Neural cell (in vitro differentiated cells): Measurements from ENCODE around the gene KIAA0513. TPM values are rescaled to one million over a fixed set of nuclear protein-coding genes. Genes with fewer than 3 reads are reported as not detected.

Experiments used
- H2AFZ ChIP-seq: fragments of 200-600, 300-800 bp; sonication (generic), shearing (Covaris generic); 2 replicates; pipeline ENCODE4 v1.6.0; 2014; ENCODE audit warnings: low read depth, mild to moderate bottlenecking, antibody characterized with exemption, low read length, moderate library complexity
- H3F3A ChIP-seq: fragments of 200-600 bp; shearing (Covaris generic); 2 replicates; pipeline ENCODE4 v1.6.1; 2016; ENCODE audit warnings: mild to moderate bottlenecking, moderate library complexity, mixed read lengths, antibody characterized with exemption, low read length; ENCODE audit not compliant: insufficient read depth, poor library complexity, severe bottlenecking
- H3K27ac ChIP-seq: fragments of 200-600, 300-800 bp; sonication (generic), shearing (Covaris generic); 2 replicates; pipeline ENCODE4 v1.5.1; 2014; ENCODE audit warnings: mild to moderate bottlenecking, low read length, moderate library complexity
- H3K27me3 ChIP-seq: fragments of 300-800, 200-600 bp; sonication (generic), shearing (Covaris generic); 2 replicates; pipeline ENCODE4 v1.6.0; 2014; ENCODE audit warnings: mild to moderate bottlenecking, low read depth, low read length, moderate library complexity; ENCODE audit not compliant: insufficient read depth
- H3K36me3 ChIP-seq: fragments of 300-800, 200-600 bp; sonication (generic), shearing (Covaris generic); 2 replicates; pipeline ENCODE4 v1.5.1; 2014; ENCODE audit warnings: mild to moderate bottlenecking, antibody characterized with exemption, low read length, moderate library complexity; ENCODE audit not compliant: insufficient read depth
- H3K4me2 ChIP-seq: fragments of 300-800, 200-600 bp; sonication (generic), shearing (Covaris generic); 2 replicates; pipeline ENCODE4 v1.6.0; 2014; ENCODE audit warnings: mild to moderate bottlenecking, low read length
- H3K4me3 ChIP-seq: fragments of 300-800, 200-600 bp; sonication (generic), shearing (Covaris generic); 2 replicates; pipeline ENCODE4 v1.5.1; 2014; ENCODE audit warnings: mild to moderate bottlenecking, low read length, moderate library complexity
- H3K79me2 ChIP-seq: fragments of 200-600 bp; shearing (Covaris generic); replicated peaks from 2 replicates; pipeline ENCODE4 v1.6.0; 2014; ENCODE audit warnings: mild to moderate bottlenecking, low read length, moderate library complexity; ENCODE audit not compliant: insufficient read depth
- H3K9ac ChIP-seq: fragments of 300-800, 200-600 bp; sonication (generic), shearing (Covaris generic); 2 replicates; pipeline ENCODE4 v1.6.1; 2016; ENCODE audit warnings: mild to moderate bottlenecking, low read length, mixed read lengths
- H3K9me2 ChIP-seq: fragments of 200-600 bp; shearing (Covaris generic); 2 replicates; pipeline ENCODE4 v1.6.1; 2016; ENCODE audit warnings: mild to moderate bottlenecking, low read length, mixed read lengths; ENCODE audit not compliant: insufficient read depth
- H3K9me3 ChIP-seq: fragments of 200-600, 300-800 bp; sonication (generic), shearing (Covaris generic); 2 replicates; pipeline ENCODE4 v1.6.1; 2016; ENCODE audit warnings: mild to moderate bottlenecking, mixed run types, low read length, moderate library complexity, mixed read lengths
- H4K20me1 ChIP-seq: fragments of 200-600 bp; shearing (Covaris generic); 2 replicates; pipeline ENCODE4 v1.6.1; 2016; ENCODE audit warnings: mild to moderate bottlenecking, mixed run types; ENCODE audit not compliant: insufficient read depth
- EP300 ChIP-seq: fragments of 450-650 bp; conservative IDR thresholded peaks from 2 replicates; pipeline ENCODE4 v1.6.1; 2014; ENCODE audit warnings: antibody characterized with exemption, mild to moderate bottlenecking, moderate library complexity; ENCODE audit not compliant: poor library complexity, severe bottlenecking
- EZH2 ChIP-seq: fragments of 200-600, 300-800 bp; shearing (Covaris generic), sonication (generic); IDR thresholded peaks from 2 replicates; pipeline ENCODE4 v1.6.1; 2014; ENCODE audit warnings: antibody characterized with exemption, low read length, borderline replicate concordance, mild to moderate bottlenecking; ENCODE audit not compliant: insufficient read depth, poor library complexity, severe bottlenecking
- MXI1 ChIP-seq: fragments of 450-650 bp; conservative IDR thresholded peaks from 2 replicates; pipeline ENCODE4 v1.6.1; 2014; ENCODE audit warnings: antibody characterized with exemption, mild to moderate bottlenecking; ENCODE audit not compliant: poor library complexity, severe bottlenecking
- POLR2AphosphoS5 ChIP-seq: IDR thresholded peaks from 2 replicates; pipeline ENCODE4 v1.6.1; 2012
- RAD21 ChIP-seq: fragments of 450-650 bp; conservative IDR thresholded peaks from 2 replicates; pipeline ENCODE4 v1.6.1; 2014; ENCODE audit warnings: antibody characterized with exemption, mild to moderate bottlenecking, moderate library complexity
- SMC3 ChIP-seq: fragments of 450-650 bp; conservative IDR thresholded peaks from 2 replicates; pipeline ENCODE4 v1.6.1; 2014; ENCODE audit warnings: antibody characterized with exemption, mild to moderate bottlenecking, moderate library complexity; ENCODE audit not compliant: poor library complexity
- TAF1 ChIP-seq: IDR thresholded peaks from 2 replicates; pipeline ENCODE4 v1.6.1; 2012; ENCODE audit warnings: low read depth
- polyA plus RNA-seq: library from polyadenylated mRNA; depleted of rRNA; stranded (reverse); fragments of >200 nt; gene quantifications from 2 replicates; pipeline ENCODE4 v1.2.3, GENCODE V29; 2014
- TF ChIP-seq, protein P1 (sequence below): fragments of 450-650 bp; IDR thresholded peaks from 2 replicates; pipeline ENCODE4 v1.5.1; 2014; ENCODE audit warnings: antibody characterized with exemption, mild to moderate bottlenecking, moderate library complexity; ENCODE audit not compliant: poor library complexity, severe bottlenecking
- TF ChIP-seq, protein P2 (sequence below): IDR thresholded peaks from 2 replicates; pipeline ENCODE4 v1.6.1; 2012; ENCODE audit warnings: borderline replicate concordance

Gene KIAA0513
- polyA plus RNA-seq, 1 donor from 2014 or later, result 18.9 TPM

DNA sequence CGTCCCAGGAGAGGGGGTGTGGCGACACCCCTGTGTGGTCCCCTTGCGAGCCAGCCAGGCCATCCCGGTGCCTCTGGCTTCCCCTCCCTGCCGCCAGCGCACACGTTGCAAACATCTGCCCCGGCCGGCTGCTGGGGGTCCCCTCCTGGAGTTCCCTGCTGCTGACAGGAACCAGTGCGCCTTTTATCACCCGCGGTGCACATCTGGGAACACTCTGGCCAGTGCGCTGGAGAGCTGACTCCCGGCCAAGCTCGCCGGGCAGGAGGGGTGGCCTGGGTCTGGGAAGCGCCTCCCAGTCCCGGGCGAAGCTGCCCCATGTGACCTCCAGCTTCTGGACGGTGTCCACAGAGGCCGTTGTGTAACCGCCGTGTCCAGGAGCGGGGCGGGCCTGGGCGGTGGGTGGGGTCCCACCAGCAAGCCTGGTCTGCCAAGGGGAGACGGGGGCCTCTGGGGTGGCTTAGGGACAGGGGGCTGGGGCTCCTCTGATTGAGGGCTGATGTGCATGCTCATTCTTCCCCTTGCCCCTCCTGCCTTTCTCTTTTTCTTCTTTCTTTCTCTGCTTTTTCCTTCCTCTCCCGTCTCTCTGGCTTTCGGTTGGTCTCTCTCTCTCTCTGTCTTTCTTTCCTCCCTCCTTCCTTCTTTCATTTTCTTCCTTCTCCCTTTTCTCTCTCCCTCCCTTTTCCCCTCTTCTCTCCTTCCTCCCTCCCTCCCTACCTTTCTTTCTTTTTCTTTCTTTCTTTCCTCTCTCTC is 109.9 kb downstream of the KIAA0513 start:
- H3K9me2 ChIP-seq, result no peaks in the 10 kb centered on the region
- H3K27ac ChIP-seq, result no peak overlapping the region
- TF ChIP-seq MXI1 (no peak), EP300 (no peak), SMC3 (no peak), EZH2 (no peak), POLR2AphosphoS5 (no peak), TAF1 (no peak), RAD21 (no peak)
- TF ChIP-seq, protein P1, sequence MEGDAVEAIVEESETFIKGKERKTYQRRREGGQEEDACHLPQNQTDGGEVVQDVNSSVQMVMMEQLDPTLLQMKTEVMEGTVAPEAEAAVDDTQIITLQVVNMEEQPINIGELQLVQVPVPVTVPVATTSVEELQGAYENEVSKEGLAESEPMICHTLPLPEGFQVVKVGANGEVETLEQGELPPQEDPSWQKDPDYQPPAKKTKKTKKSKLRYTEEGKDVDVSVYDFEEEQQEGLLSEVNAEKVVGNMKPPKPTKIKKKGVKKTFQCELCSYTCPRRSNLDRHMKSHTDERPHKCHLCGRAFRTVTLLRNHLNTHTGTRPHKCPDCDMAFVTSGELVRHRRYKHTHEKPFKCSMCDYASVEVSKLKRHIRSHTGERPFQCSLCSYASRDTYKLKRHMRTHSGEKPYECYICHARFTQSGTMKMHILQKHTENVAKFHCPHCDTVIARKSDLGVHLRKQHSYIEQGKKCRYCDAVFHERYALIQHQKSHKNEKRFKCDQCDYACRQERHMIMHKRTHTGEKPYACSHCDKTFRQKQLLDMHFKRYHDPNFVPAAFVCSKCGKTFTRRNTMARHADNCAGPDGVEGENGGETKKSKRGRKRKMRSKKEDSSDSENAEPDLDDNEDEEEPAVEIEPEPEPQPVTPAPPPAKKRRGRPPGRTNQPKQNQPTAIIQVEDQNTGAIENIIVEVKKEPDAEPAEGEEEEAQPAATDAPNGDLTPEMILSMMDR, result no peak
- TF ChIP-seq, protein P2, sequence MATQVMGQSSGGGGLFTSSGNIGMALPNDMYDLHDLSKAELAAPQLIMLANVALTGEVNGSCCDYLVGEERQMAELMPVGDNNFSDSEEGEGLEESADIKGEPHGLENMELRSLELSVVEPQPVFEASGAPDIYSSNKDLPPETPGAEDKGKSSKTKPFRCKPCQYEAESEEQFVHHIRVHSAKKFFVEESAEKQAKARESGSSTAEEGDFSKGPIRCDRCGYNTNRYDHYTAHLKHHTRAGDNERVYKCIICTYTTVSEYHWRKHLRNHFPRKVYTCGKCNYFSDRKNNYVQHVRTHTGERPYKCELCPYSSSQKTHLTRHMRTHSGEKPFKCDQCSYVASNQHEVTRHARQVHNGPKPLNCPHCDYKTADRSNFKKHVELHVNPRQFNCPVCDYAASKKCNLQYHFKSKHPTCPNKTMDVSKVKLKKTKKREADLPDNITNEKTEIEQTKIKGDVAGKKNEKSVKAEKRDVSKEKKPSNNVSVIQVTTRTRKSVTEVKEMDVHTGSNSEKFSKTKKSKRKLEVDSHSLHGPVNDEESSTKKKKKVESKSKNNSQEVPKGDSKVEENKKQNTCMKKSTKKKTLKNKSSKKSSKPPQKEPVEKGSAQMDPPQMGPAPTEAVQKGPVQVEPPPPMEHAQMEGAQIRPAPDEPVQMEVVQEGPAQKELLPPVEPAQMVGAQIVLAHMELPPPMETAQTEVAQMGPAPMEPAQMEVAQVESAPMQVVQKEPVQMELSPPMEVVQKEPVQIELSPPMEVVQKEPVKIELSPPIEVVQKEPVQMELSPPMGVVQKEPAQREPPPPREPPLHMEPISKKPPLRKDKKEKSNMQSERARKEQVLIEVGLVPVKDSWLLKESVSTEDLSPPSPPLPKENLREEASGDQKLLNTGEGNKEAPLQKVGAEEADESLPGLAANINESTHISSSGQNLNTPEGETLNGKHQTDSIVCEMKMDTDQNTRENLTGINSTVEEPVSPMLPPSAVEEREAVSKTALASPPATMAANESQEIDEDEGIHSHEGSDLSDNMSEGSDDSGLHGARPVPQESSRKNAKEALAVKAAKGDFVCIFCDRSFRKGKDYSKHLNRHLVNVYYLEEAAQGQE, result no peak
- no peak overlapping the region for H3K4me3 ChIP-seq
- H3K27me3 ChIP-seq, result no peaks in the 10 kb centered on the region
- H3K4me2 ChIP-seq, result no peak overlapping the region
- H3K9me3 ChIP-seq, result no peaks in the 10 kb centered on the region
- H2AFZ ChIP-seq, result no peak overlapping the region
- no peaks in the 10 kb centered on the region for H3F3A ChIP-seq
- H3K79me2 ChIP-seq, result no peaks in the 10 kb centered on the region
- H4K20me1 ChIP-seq, result no peaks in the 10 kb centered on the region
- no peaks in the 10 kb centered on the region for H3K36me3 ChIP-seq
- no peak overlapping the region for H3K9ac ChIP-seq

DNA sequence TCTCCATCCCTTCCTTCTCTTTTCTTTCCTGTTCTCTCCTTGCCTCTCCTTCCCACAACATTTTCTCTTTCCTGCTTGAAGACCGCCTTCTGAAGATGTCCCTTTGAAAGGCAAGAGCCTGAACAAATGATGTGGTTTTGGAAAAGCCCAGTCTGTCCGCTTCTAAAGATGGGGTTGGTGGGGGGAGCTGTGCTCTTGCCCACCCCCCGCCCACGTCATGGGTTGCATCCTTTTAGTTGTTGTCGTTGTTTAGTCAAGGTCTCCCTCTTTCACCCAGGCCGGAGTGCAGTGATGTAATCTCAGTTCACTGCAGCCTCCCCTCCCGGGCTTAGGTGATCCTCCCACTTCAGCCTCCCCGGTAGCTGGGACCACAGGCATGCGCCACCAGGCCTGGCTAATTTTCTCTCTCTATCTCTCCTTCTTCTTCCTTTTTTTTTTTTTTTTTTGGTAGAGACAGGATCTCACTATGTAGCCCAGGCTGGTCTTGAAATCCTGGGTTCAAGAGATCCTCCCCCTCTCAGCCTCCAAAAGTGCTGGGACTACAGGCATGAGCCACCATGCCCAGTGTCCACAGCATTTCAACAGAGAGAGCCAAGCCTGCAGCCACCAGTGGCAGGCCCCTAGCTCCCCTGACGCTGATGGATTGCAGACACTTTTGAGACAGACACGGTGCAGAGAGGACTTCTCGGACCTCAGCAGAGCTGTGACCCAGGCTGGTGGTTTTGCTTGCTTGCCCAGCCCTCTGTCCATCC is 110.7 kb downstream of the KIAA0513 start:
- Histone ChIP-seq H3K9ac (no peak overlapping the region), H3K36me3 (no peaks in the 10 kb centered on the region), H3K27ac (no peak overlapping the region), H3K27me3 (no peaks in the 10 kb centered on the region), H3K4me3 (no peak overlapping the region), H3K79me2 (no peaks in the 10 kb centered on the region), H2AFZ (no peak overlapping the region), H4K20me1 (no peaks in the 10 kb centered on the region), H3K9me3 (no peaks in the 10 kb centered on the region), H3K9me2 (no peaks in the 10 kb centered on the region), H3F3A (no peaks in the 10 kb centered on the region), H3K4me2 (no peak overlapping the region)
- TF ChIP-seq POLR2AphosphoS5, result no peak
- no peak for TF ChIP-seq EZH2
- no peak for TF ChIP-seq TAF1
- TF ChIP-seq EP300, result no peak
- TF ChIP-seq RAD21, result no peak
- no peak for TF ChIP-seq SMC3
- no peak for TF ChIP-seq MXI1
- TF ChIP-seq, protein P2, result no peak
- TF ChIP-seq, protein P1, result no peak
